Cardiac muscle cell (in vitro differentiated cells and primary cell): ENCODE results near the gene BNIP3. TPM values are rescaled to one million over a fixed set of nuclear protein-coding genes. Genes with fewer than 3 reads are reported as not detected.

ENCODE experiments used
- DNase-seq, 2 donors: peaks; one replicate each; pipeline versions ENCODE4 v3.0.0 to v3.0.0-alpha.2; 2010 to 2017; ENCODE audit warnings: low read depth in 1 of 2, low spot score in 1 of 2
- H3K27ac ChIP-seq: fragments of 200-600 bp; sonication (generic); 2 replicates; pipeline ENCODE4 v1.5.1; 2016
- H3K27me3 ChIP-seq: fragments of 200-600 bp; sonication (generic); 2 replicates; pipeline ENCODE4 v1.6.0; 2016; ENCODE audit warnings: control low read depth
- H3K36me3 ChIP-seq: fragments of 200-600 bp; sonication (generic); 2 replicates; pipeline ENCODE4 v1.5.1; 2016; ENCODE audit warnings: control low read depth
- H3K4me1 ChIP-seq: fragments of 200-600 bp; sonication (generic); 2 replicates; pipeline ENCODE4 v1.8.1; 2017; ENCODE audit warnings: low read depth, mild to moderate bottlenecking, mixed run types
- H3K4me3 ChIP-seq: fragments of 200-600 bp; sonication (generic); 2 replicates; pipeline ENCODE4 v1.5.1; 2016; ENCODE audit warnings: mild to moderate bottlenecking
- H3K9me3 ChIP-seq: fragments of 200-600 bp; sonication (generic); 2 replicates; pipeline ENCODE4 v1.5.1; 2017; ENCODE audit warnings: low read depth, mild to moderate bottlenecking, control low read depth
- polyA plus RNA-seq: library from polyadenylated mRNA; unstranded; fragments of >200 nt; fragmentation: Nextera tagmentation; extraction: Ambion mirVana; gene quantifications from 2 replicates; pipeline ENCODE4 v1.2.1, GENCODE V29; 2016
- total RNA-seq: library from RNA; depleted of rRNA; stranded (reverse); fragments of >200 nt; gene quantifications from 2 replicates; pipeline ENCODE4 v1.2.3, GENCODE V29; 2016
- TF ChIP-seq, protein P1 (sequence below): IDR thresholded peaks from 2 replicates; pipeline ENCODE4 v1.5.1; 2012; ENCODE audit warnings: low read depth, mild to moderate bottlenecking, low read length

The BNIP3 gene
- total and polyA plus RNA-seq, 2 experiments from 2014 or later, result 686 to 1,301 TPM

DNA sequence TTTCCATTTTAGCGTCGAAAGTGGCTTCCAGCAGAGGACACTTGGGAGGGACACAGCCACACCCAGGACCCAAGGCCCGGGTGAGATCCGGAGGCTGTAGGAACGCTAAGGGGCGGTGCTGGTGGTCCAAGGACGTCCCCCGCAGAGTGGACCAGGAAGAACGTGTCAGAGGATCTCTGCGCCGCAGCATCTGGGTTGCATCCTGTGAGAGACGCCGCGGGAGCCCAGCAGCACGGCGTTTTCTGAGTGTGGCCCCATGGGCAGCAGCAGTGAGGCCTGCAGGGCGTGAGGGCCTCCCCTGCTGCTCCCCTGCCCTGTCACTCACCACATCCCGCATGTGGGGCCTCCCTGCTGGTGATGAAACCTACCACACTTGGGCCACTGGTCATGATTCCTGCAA is 40.5 kb upstream of the BNIP3 start:
- H3K27ac ChIP-seq, result no peak overlapping the region
- no peak overlapping the region for H3K4me3 ChIP-seq
- H3K36me3 ChIP-seq, result no peaks in the 10 kb centered on the region
- peaks cover 20% of the 10 kb centered on the region for H3K27me3 ChIP-seq
- no peak for DNase-seq
- H3K9me3 ChIP-seq, result no peaks in the 10 kb centered on the region
- TF ChIP-seq, protein P1, sequence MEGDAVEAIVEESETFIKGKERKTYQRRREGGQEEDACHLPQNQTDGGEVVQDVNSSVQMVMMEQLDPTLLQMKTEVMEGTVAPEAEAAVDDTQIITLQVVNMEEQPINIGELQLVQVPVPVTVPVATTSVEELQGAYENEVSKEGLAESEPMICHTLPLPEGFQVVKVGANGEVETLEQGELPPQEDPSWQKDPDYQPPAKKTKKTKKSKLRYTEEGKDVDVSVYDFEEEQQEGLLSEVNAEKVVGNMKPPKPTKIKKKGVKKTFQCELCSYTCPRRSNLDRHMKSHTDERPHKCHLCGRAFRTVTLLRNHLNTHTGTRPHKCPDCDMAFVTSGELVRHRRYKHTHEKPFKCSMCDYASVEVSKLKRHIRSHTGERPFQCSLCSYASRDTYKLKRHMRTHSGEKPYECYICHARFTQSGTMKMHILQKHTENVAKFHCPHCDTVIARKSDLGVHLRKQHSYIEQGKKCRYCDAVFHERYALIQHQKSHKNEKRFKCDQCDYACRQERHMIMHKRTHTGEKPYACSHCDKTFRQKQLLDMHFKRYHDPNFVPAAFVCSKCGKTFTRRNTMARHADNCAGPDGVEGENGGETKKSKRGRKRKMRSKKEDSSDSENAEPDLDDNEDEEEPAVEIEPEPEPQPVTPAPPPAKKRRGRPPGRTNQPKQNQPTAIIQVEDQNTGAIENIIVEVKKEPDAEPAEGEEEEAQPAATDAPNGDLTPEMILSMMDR, result no peak
- H3K4me1 ChIP-seq, result no peaks in the 10 kb centered on the region

DNA sequence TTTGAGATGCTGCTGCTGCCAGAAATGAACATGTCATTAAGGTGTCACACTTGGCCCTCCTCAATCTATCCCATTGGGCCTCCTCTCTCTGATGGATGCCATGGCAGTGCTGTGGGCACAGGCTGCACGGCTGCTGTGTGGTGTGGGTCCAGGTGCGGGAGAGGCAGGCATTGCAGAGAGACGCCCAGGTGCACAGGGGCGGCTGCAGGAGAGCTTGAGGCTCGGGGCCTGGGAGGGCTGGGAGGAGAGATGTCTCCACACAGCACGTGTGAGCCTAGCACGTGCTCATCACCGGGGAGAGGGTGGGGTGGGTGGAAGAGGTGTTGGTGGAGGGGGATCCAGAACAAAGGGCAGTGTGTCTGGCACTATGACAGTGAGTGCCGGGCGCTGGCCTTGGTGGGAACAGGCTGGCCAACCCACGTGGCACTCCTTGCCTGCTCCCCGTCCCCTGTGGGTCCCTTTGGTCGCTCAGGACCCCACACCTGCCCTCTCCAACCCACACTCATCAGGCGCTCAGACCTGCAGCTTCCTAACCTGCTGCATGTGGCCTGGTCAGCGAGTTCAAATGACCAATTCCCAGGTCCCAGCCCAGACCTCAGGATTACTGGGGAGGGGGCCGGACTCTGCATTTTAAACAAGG is 39.9 kb upstream of the BNIP3 start:
- TF ChIP-seq, protein P1, result no peak
- Histone ChIP-seq H3K27me3 (peaks cover 20% of the 10 kb centered on the region), H3K4me1 (no peaks in the 10 kb centered on the region), H3K27ac (no peak overlapping the region), H3K4me3 (no peak overlapping the region), H3K36me3 (no peaks in the 10 kb centered on the region), H3K9me3 (no peaks in the 10 kb centered on the region)
- DNase-seq, result no peak

DNA sequence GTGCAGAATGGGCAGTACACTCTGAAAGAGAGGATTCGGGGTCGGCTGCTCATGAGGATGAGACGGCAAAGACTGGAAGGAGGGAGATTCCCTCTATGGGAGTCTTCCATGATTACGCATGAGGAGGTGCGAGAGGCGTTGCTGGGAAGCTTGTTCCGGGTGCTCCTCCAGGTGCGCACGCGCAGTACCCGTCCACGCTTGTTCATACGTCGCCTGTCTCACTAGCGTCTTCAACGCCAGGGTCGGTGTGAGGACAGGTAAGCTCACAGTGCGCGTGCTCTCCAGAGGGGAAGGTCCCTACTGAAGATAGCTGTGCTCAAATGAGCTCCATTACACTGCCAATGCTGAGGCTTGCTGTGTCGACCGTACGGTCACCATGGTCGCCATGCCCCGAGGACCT is 39.3 kb upstream of the BNIP3 start:
- Histone ChIP-seq H3K4me3 (no peak overlapping the region), H3K4me1 (no peaks in the 10 kb centered on the region), H3K36me3 (no peaks in the 10 kb centered on the region), H3K9me3 (no peaks in the 10 kb centered on the region), H3K27me3 (peaks cover 20% of the 10 kb centered on the region), H3K27ac (no peak overlapping the region)
- DNase-seq, result no peak
- TF ChIP-seq, protein P1, result no peak

DNA sequence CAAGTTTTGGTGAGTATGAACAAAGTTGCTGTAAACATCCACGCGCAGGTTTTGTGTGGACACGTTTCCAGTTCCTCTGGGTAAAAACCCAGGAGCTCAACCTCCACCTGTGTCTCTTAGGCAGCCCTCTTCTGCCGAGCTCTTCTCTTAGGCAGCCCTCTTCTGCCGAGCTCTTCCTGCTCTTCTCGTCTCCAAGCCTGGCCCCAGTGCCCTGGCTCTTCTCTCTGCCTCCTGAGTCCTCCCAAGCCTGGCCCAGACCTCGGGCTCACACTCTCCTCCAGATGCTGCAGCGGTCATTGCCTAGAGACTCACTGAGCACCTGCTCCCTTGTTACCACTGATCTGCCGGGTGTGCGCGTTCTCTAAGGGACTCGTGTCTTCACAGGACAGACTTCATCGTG is 38.7 kb upstream of the BNIP3 start:
- H3K27me3 ChIP-seq, result peaks cover 18% of the 10 kb centered on the region
- no peaks in the 10 kb centered on the region for H3K36me3 ChIP-seq
- TF ChIP-seq, protein P1, result no peak

DNA sequence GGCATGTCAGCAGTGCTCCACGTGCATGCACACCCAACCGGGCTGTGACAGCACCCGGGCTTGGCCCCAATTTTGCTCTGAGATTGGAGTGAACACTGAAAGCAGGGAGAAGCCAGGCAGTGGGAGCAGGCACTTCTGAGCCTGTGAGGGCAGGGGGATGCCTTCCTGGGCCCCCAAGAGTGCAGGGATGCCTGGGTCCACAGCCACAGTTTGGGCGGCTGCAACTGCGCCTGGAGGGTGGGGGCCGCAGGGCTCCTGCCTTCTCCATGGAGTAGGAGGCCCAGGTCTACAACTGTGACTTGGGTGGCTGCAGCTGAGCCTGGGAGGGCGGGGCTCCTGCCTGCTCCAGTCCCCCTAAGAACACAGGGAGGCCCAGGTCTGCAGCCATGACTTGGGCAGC is 37.6 kb upstream of the BNIP3 start:
- H3K27me3 ChIP-seq, result peaks cover 10% of the 10 kb centered on the region
- H3K9me3 ChIP-seq, result no peaks in the 10 kb centered on the region
- no peak overlapping the region for H3K4me3 ChIP-seq
- TF ChIP-seq, protein P1, result no peak
- no peak overlapping the region for H3K27ac ChIP-seq
- no peaks in the 10 kb centered on the region for H3K36me3 ChIP-seq
- DNase-seq, result no peak
- no peaks in the 10 kb centered on the region for H3K4me1 ChIP-seq

More for the DNA sequence above, 38.7 kb upstream of the BNIP3 start:
- no peak for DNase-seq
- no peak overlapping the region for H3K4me3 ChIP-seq
- H3K9me3 ChIP-seq, result no peaks in the 10 kb centered on the region
- H3K4me1 ChIP-seq, result no peaks in the 10 kb centered on the region
- H3K27ac ChIP-seq, result no peak overlapping the region
